SU-DHL-6 (cell line): ENCODE data around the gene FAM184A.

Source experiments
- H2AFZ ChIP-seq: fragments of 200-600 bp; sonication (generic); 2 replicates; pipeline ENCODE4 v1.6.1; 2014; ENCODE audit warnings: low read depth, mild to moderate bottlenecking, moderate library complexity, mixed read lengths, antibody characterized with exemption, low read length; ENCODE audit not compliant: severe bottlenecking
- H3F3A ChIP-seq: fragments of 200-600 bp; shearing (Covaris generic); 2 replicates; pipeline ENCODE4 v1.6.0; 2016; ENCODE audit warnings: antibody characterized with exemption, mild to moderate bottlenecking; ENCODE audit not compliant: insufficient read depth
- H3K27ac ChIP-seq: fragments of 200-600 bp; sonication (generic); 2 replicates; pipeline ENCODE4 v1.5.1; 2016; ENCODE audit warnings: low read depth, mild to moderate bottlenecking, low read length, moderate library complexity, mixed read lengths
- H3K27me3 ChIP-seq: fragments of 200-600 bp; sonication (generic), shearing (Covaris generic); 2 replicates; pipeline ENCODE4 v1.6.0; 2014; ENCODE audit warnings: mild to moderate bottlenecking, low read length
- H3K36me3 ChIP-seq: fragments of 200-600 bp; sonication (generic); 2 replicates; pipeline ENCODE4 v1.6.1; 2014; ENCODE audit warnings: mild to moderate bottlenecking, low read length, mixed read lengths
- H3K4me2 ChIP-seq: fragments of 300-600, 200-600 bp; shearing (Covaris generic), sonication (generic); 2 replicates; pipeline ENCODE4 v1.6.0; 2014; ENCODE audit warnings: low read length, low read depth, mild to moderate bottlenecking; ENCODE audit not compliant: poor library complexity, severe bottlenecking
- H3K4me3 ChIP-seq: fragments of 200-600 bp; sonication (generic); 2 replicates; pipeline ENCODE4 v1.5.1; 2014; ENCODE audit warnings: antibody characterized with exemption, low read length, mild to moderate bottlenecking, mixed read lengths; ENCODE audit not compliant: insufficient read depth, poor library complexity, severe bottlenecking
- H3K79me2 ChIP-seq: fragments of 200-600 bp; sonication (generic); 2 replicates; pipeline ENCODE4 v1.6.1; 2014; ENCODE audit warnings: mild to moderate bottlenecking, low read length, moderate library complexity; ENCODE audit not compliant: insufficient read depth
- H3K9ac ChIP-seq: fragments of 200-600 bp; sonication (generic); 2 replicates; pipeline ENCODE4 v1.7.0; 2014; ENCODE audit warnings: mild to moderate bottlenecking, low read length
- H3K9me2 ChIP-seq: fragments of 200-600 bp; sonication (generic); replicated peaks from 2 replicates; pipeline ENCODE4 v1.6.1; 2014; ENCODE audit warnings: low read length; ENCODE audit not compliant: insufficient read depth
- H3K9me3 ChIP-seq: fragments of 200-600 bp; sonication (generic); 2 replicates; pipeline ENCODE4 v1.6.1; 2014; ENCODE audit warnings: low read length, mixed read lengths; ENCODE audit not compliant: insufficient read depth
- H4K20me1 ChIP-seq: fragments of 200-600 bp; sonication (generic); 2 replicates; pipeline ENCODE4 v1.6.1; 2014; ENCODE audit warnings: low read depth, mild to moderate bottlenecking, antibody characterized with exemption, low read length, moderate library complexity, mixed read lengths
- EZH2phosphoT487 ChIP-seq: fragments of 200-600 bp; sonication (generic), shearing (Covaris generic); conservative IDR thresholded peaks from 2 replicates; pipeline ENCODE4 v1.6.1; 2018; ENCODE audit warnings: mild to moderate bottlenecking, antibody characterized with exemption, low read length, moderate library complexity, mixed read lengths
- TF ChIP-seq, protein P1 (sequence below): fragments of 200-600 bp; sonication (generic); IDR thresholded peaks from one replicate; pipeline ENCODE4 v1.5.1; 2017; ENCODE audit warnings: antibody characterized with exemption, mild to moderate bottlenecking, low read length, moderate library complexity; ENCODE audit not compliant: insufficient read depth, poor library complexity, severe bottlenecking

FAM184A gene

DNA sequence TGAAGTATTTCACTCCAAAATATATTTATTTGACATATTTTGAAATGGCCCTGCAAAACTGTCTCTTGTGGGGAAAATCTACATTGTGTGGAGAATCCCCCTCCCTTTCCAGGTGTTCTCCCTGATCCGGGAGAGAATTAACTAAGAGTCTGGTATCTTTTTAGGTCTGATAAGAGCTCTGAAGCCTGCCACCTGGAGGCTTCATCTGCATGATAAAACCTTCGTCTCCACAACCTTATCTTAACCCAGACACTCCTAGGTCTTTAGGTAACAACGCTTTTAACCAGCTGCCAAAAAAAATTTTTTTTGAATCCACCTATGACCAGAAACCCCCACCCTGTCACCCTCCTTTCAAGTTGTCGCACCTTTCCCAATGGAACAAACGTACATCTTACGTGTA, 43.0 kb downstream of the FAM184A start:
- Histone ChIP-seq H3K27ac (no peak overlapping the region), H3K79me2 (no peaks in the 10 kb centered on the region), H3K4me2 (no peak overlapping the region), H4K20me1 (no peaks in the 10 kb centered on the region), H3K27me3 (no peaks in the 10 kb centered on the region), H3K36me3 (no peaks in the 10 kb centered on the region), H3K9ac (no peak overlapping the region), H3K9me2 (no peaks in the 10 kb centered on the region), H3K4me3 (no peak overlapping the region), H3K9me3 (no peaks in the 10 kb centered on the region), H3F3A (no peaks in the 10 kb centered on the region), H2AFZ (no peak overlapping the region)
- TF ChIP-seq, protein P1, sequence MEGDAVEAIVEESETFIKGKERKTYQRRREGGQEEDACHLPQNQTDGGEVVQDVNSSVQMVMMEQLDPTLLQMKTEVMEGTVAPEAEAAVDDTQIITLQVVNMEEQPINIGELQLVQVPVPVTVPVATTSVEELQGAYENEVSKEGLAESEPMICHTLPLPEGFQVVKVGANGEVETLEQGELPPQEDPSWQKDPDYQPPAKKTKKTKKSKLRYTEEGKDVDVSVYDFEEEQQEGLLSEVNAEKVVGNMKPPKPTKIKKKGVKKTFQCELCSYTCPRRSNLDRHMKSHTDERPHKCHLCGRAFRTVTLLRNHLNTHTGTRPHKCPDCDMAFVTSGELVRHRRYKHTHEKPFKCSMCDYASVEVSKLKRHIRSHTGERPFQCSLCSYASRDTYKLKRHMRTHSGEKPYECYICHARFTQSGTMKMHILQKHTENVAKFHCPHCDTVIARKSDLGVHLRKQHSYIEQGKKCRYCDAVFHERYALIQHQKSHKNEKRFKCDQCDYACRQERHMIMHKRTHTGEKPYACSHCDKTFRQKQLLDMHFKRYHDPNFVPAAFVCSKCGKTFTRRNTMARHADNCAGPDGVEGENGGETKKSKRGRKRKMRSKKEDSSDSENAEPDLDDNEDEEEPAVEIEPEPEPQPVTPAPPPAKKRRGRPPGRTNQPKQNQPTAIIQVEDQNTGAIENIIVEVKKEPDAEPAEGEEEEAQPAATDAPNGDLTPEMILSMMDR, result no peak
- no peak for TF ChIP-seq EZH2phosphoT487

DNA sequence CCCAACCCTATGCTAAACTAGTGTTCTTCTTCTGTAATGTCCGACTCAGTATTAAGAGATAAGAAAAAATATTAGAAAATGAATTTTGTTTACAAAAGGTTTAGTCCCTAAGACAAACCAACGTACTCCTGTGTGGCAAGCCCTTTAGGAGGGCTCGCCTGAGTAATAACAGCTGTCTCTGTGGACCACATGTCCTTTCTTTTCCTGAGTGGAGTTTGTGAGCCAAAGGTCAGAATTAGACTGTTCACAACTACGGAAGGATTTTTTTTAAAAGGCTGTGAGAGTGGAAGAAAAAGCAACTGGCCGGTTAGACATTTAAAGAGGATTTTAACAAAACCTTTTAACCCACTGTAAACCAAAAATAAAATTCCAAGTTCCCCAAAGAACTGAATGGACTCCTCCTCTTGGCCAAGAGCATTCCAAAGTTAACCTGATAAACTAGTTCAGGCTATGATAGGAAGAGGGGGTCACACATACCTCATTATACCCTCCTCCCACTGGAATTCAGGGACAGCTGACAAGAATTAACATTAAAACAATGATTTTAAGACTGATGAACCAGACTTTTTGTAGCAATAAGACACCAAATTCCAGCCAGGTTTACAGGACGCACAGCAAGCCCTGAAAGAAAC, 43.5 kb downstream of the FAM184A start:
- H4K20me1 ChIP-seq, result no peaks in the 10 kb centered on the region
- H3K79me2 ChIP-seq, result no peaks in the 10 kb centered on the region
- H3K4me2 ChIP-seq, result no peak overlapping the region
- H3K9me3 ChIP-seq, result no peaks in the 10 kb centered on the region
- no peaks in the 10 kb centered on the region for H3K36me3 ChIP-seq
- H2AFZ ChIP-seq, result no peak overlapping the region
- no peak overlapping the region for H3K27ac ChIP-seq
- no peaks in the 10 kb centered on the region for H3K9me2 ChIP-seq
- H3K27me3 ChIP-seq, result no peaks in the 10 kb centered on the region
- TF ChIP-seq EZH2phosphoT487, result no peak
- TF ChIP-seq, protein P1, result no peak
- H3K4me3 ChIP-seq, result no peak overlapping the region
- H3K9ac ChIP-seq, result no peak overlapping the region
- no peaks in the 10 kb centered on the region for H3F3A ChIP-seq

DNA sequence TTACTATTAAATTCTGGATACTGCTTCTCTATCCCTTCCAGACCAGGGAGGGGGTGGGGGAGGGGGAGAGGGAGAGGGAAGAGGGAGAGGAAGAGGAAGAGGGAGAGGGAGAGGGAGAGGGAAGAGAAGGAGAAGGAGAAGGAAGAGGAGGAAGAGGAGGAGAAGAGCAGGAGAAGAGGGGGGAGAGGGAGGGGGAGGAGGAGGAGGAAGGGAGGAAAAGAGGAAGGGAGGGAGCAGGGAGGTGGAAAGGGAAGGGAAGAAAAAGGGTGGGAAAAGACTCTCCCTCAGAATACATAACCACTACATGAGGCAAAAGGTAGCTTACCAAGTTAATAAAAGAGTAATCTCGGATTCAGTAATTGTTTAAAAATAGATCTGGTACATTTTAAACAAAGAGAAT, 46.0 kb downstream of the FAM184A start:
- no peak overlapping the region for H3K4me2 ChIP-seq
- no peaks in the 10 kb centered on the region for H3K9me3 ChIP-seq
- H2AFZ ChIP-seq, result no peak overlapping the region
- H3K27ac ChIP-seq, result no peak overlapping the region
- no peak for TF ChIP-seq EZH2phosphoT487
- TF ChIP-seq, protein P1, result no peak
- no peak overlapping the region for H3K4me3 ChIP-seq
- H3K79me2 ChIP-seq, result no peaks in the 10 kb centered on the region
- no peaks in the 10 kb centered on the region for H3F3A ChIP-seq
- H3K9me2 ChIP-seq, result no peaks in the 10 kb centered on the region
- no peaks in the 10 kb centered on the region for H3K36me3 ChIP-seq
- H3K27me3 ChIP-seq, result no peaks in the 10 kb centered on the region
- no peaks in the 10 kb centered on the region for H4K20me1 ChIP-seq
- no peak overlapping the region for H3K9ac ChIP-seq
